ENCODE data around the gene DLD. TPM values are rescaled to one million over a fixed set of nuclear protein-coding genes. Genes with fewer than 3 reads are reported as not detected.
A peak's percentile ranks its signal among the peaks of the same experiment; 100 is the strongest.

Gene DLD
- total and polyA plus RNA-seq, 2 of the 13 experiments (the other 11 are each of a cell fraction or from before 2014, with no cell fraction given): 56.8 to 95.2 TPM

- Histone ChIP-seq H4K20me1 (ENCODE audit: insufficient read depth, low read length) (peaks cover 9% of the 10 kb centered on the region), H2AFZ (ENCODE audit: low read length) (no peak overlapping the region), H3K9me3 (ENCODE audit: low read length) (no peaks in the 10 kb centered on the region), H3K27ac (ENCODE audit: extremely low read length, insufficient read depth, low read length) (no peak overlapping the region), H3K4me3 (replicated peaks in 1 of 3; ENCODE audit: insufficient read depth in 1 of 3, low read depth in 2 of 3, low read length in 3 of 3) (no peak overlapping the region), H3K79me2 (ENCODE audit: insufficient read depth, low read length) (no peaks in the 10 kb centered on the region), H3K4me2 (ENCODE audit: low read depth, low read length) (peak overlapping the region; percentile 51), H3K36me3 (replicated peaks in 1 of 2; ENCODE audit: control insufficient read depth in 1 of 2, insufficient read depth in 2 of 2, low read length in 2 of 2) (peaks cover 13 to 37% of the 10 kb centered on the region in 2 experiments), H3K4me1 (ENCODE audit: insufficient read depth, low read length) (peaks cover 39% of the 10 kb centered on the region), H3K27me3 (ENCODE audit: control insufficient read depth in 1 of 2, insufficient read depth in 2 of 2, low read length in 2 of 2) (no peaks in the 10 kb centered on the region), H3K9ac (ENCODE audit: insufficient read depth, low read depth, low read length) (no peak overlapping the region)
- ATAC-seq (peak; percentile 79), FAIRE-seq (peak; percentile 23), DNase-seq (ENCODE audit: low spot score) (peak; percentile 90)
- BruUV-seq (replicated peaks): no TSS peak
- 55% methylated on average over 4 of the region's 4 CpGs for WGBS (ENCODE audit: low lambda C conversion rate)
- in situ Hi-C loops (cut with HindIII; ENCODE audit: extremely low pct_ligation_motif_present, low pct_unique_long_range_greater_than_20kb) (no loop called here), intact Hi-C loops (cut with micrococcal nuclease; ENCODE audit: unreplicated experiment) (loop anchor here (1.0 to 5.0 kb wide), 5 partner anchors 18 to 129 kb away; partner anchors contain the start of gene DLD)
- POLR2A ChIA-PET: interaction anchor here (0.8 to 1.7 kb wide), 8 partner anchors 10 to 223 kb away, joined by 3 to 15 read pairs (median 4); partner anchors contain the start of genes CBLL1 and LAMB1
- CTCF ChIA-PET (ENCODE audit: low intra/inter-chr PET ratio, low total read pairs): no interaction called here
- no peak for TF ChIP-seq TAF1 (CRISPR knock-in tag; IDR thresholded peaks at IDR 0.05)
- TF ChIP-seq, protein P1, sequence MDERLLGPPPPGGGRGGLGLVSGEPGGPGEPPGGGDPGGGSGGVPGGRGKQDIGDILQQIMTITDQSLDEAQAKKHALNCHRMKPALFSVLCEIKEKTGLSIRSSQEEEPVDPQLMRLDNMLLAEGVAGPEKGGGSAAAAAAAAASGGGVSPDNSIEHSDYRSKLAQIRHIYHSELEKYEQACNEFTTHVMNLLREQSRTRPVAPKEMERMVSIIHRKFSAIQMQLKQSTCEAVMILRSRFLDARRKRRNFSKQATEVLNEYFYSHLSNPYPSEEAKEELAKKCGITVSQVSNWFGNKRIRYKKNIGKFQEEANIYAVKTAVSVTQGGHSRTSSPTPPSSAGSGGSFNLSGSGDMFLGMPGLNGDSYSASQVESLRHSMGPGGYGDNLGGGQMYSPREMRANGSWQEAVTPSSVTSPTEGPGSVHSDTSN (CRISPR knock-in tag; IDR thresholded peaks at IDR 0.05): peak; percentile 73
- TF ChIP-seq FOXA1 (IDR thresholded peaks at IDR 0.05): no peak
- TF ChIP-seq FOXA1 (CRISPR knock-in tag; IDR thresholded peaks at IDR 0.05): peak; percentile 53; the same call in 1 of the 2 replicates
- TF ChIP-seq, protein P2, sequence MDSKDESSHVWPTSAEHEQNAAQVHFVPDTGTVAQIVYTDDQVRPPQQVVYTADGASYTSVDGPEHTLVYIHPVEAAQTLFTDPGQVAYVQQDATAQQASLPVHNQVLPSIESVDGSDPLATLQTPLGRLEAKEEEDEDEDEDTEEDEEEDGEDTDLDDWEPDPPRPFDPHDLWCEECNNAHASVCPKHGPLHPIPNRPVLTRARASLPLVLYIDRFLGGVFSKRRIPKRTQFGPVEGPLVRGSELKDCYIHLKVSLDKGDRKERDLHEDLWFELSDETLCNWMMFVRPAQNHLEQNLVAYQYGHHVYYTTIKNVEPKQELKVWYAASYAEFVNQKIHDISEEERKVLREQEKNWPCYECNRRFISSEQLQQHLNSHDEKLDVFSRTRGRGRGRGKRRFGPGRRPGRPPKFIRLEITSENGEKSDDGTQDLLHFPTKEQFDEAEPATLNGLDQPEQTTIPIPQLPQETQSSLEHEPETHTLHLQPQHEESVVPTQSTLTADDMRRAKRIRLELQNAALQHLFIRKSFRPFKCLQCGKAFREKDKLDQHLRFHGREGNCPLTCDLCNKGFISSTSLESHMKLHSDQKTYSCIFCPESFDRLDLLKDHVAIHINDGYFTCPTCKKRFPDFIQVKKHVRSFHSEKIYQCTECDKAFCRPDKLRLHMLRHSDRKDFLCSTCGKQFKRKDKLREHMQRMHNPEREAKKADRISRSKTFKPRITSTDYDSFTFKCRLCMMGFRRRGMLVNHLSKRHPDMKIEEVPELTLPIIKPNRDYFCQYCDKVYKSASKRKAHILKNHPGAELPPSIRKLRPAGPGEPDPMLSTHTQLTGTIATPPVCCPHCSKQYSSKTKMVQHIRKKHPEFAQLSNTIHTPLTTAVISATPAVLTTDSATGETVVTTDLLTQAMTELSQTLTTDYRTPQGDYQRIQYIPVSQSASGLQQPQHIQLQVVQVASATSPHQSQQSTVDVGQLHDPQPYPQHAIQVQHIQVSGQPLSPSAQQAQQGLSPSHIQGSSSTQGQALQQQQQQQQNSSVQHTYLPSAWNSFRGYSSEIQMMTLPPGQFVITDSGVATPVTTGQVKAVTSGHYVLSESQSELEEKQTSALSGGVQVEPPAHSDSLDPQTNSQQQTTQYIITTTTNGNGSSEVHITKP (CRISPR knock-in tag; IDR thresholded peaks at IDR 0.05; ENCODE audit: low read depth): no peak
- 0 out of 2 replicates have a peak, but pooled peaks have one; percentile 22 for TF ChIP-seq SOX13 (IDR thresholded peaks at IDR 0.05)
- peak in 1 of 2 experiments; percentile 76; a peak in 2 of 4 replicates for TF ChIP-seq SOX13 (CRISPR knock-in tag; conservative IDR thresholded peaks at IDR 0.05 in 1 of 2, IDR thresholded peaks at IDR 0.05 in 1 of 2)
- TF ChIP-seq FOXC1 (CRISPR knock-in tag; IDR thresholded peaks at IDR 0.05; ENCODE audit: borderline replicate concordance): no peak
- 0 out of 2 replicates have a peak, but pooled peaks have one; percentile 25 for TF ChIP-seq EED (CRISPR knock-in tag; IDR thresholded peaks at IDR 0.05)
- TF ChIP-seq HMG20A (CRISPR knock-in tag; IDR thresholded peaks at IDR 0.05; ENCODE audit: borderline replicate concordance): peak; percentile 39; the same call in 1 of the 2 replicates
- peak; percentile 29; the same call in 1 of the 2 replicates for TF ChIP-seq FOXA3 (CRISPR knock-in tag; IDR thresholded peaks at IDR 0.05)
- peak; percentile 69 for TF ChIP-seq FOSL2 (CRISPR knock-in tag; IDR thresholded peaks at IDR 0.05)
- peak; percentile 39; the same call in 1 of the 2 replicates for TF ChIP-seq ZNF644 (CRISPR knock-in tag; IDR thresholded peaks at IDR 0.05; ENCODE audit: low read depth)
- TF ChIP-seq, protein P3, sequence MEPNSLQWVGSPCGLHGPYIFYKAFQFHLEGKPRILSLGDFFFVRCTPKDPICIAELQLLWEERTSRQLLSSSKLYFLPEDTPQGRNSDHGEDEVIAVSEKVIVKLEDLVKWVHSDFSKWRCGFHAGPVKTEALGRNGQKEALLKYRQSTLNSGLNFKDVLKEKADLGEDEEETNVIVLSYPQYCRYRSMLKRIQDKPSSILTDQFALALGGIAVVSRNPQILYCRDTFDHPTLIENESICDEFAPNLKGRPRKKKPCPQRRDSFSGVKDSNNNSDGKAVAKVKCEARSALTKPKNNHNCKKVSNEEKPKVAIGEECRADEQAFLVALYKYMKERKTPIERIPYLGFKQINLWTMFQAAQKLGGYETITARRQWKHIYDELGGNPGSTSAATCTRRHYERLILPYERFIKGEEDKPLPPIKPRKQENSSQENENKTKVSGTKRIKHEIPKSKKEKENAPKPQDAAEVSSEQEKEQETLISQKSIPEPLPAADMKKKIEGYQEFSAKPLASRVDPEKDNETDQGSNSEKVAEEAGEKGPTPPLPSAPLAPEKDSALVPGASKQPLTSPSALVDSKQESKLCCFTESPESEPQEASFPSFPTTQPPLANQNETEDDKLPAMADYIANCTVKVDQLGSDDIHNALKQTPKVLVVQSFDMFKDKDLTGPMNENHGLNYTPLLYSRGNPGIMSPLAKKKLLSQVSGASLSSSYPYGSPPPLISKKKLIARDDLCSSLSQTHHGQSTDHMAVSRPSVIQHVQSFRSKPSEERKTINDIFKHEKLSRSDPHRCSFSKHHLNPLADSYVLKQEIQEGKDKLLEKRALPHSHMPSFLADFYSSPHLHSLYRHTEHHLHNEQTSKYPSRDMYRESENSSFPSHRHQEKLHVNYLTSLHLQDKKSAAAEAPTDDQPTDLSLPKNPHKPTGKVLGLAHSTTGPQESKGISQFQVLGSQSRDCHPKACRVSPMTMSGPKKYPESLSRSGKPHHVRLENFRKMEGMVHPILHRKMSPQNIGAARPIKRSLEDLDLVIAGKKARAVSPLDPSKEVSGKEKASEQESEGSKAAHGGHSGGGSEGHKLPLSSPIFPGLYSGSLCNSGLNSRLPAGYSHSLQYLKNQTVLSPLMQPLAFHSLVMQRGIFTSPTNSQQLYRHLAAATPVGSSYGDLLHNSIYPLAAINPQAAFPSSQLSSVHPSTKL (CRISPR knock-in tag; IDR thresholded peaks at IDR 0.05): peak; percentile 53; the same call in 1 of the 2 replicates
- TF ChIP-seq ZNF34 (CRISPR knock-in tag; IDR thresholded peaks at IDR 0.05; ENCODE audit: borderline replicate concordance): no peak
- TF ChIP-seq SNAPC2 (CRISPR knock-in tag; IDR thresholded peaks at IDR 0.05): no peak; the same call in 1 of the 2 replicates
- TF ChIP-seq NFYB (CRISPR knock-in tag; IDR thresholded peaks at IDR 0.05): peak; percentile 32
These were observed 75.7 kb downstream of the DLD start for GRCh38 chr7:107966711-107967110.

All from HepG2 (cell line).